HCT116 (cell line): Measurements from ENCODE around the gene NFIC. TPM values are rescaled to one million over a fixed set of nuclear protein-coding genes. Genes with fewer than 3 reads are reported as not detected.

Experiments used
- ATAC-seq: fragments of 200-7000 bp; cut with Tn5 transposase; 2 replicates; pipeline ENCODE4 v1.9.1; 2020; ENCODE audit warnings: mild to moderate bottlenecking, moderate library complexity
- BruUV-seq: library from RNA; stranded (reverse); fragments of 400-500 nt; replicated peaks from 2 replicates; lab custom pipeline; 2021; lab: Mats Ljungman, UMichigan
- CTCF ChIA-PET: fragments of 300-600 bp; sonication (Branson Sonifier 250); formaldehyde crosslinking; loops from one replicate; lab custom pipeline; 2021; ENCODE audit warnings: antibody characterized with exemption; lab: Charles Lee
- POLR2A ChIA-PET: fragments of 300-600, 350-600 bp; sonication (Branson Sonifier 250); formaldehyde crosslinking; loops from one replicate; lab custom pipeline; 2021; ENCODE audit warnings: antibody characterized with exemption; lab: Charles Lee
- RAD21 ChIA-PET, 2 experiments: fragments of 300-600 bp; sonication (Branson Sonifier 250); formaldehyde crosslinking; loops; one replicate each; lab custom pipeline; 2023; ENCODE audit warnings: low total read pairs in 2 of 2; ENCODE audit not compliant: uncharacterized antibody in 2 of 2, unreplicated experiment in 2 of 2, low non-redundant PET in 1 of 2; lab: Charles Lee
- DNase-seq: peaks from one replicate; pipeline ENCODE4 v3.0.0-alpha.2; 2010; ENCODE audit warnings: low read depth, low spot score
- H2AFZ ChIP-seq: fragments of 200-600 bp; shearing (Covaris generic), sonication (generic); 2 replicates; pipeline ENCODE4 v1.6.1; 2017; ENCODE audit warnings: low read depth, mixed run types, mixed read lengths, antibody characterized with exemption, low read length; ENCODE audit not compliant: poor library complexity, severe bottlenecking
- H3K27ac ChIP-seq: 2 replicates; pipeline ENCODE4 v1.5.1; 2012; ENCODE audit warnings: low read depth, low read length
- H3K27me3 ChIP-seq: fragments of 200-600 bp; sonication (generic); 2 replicates; pipeline ENCODE4 v1.6.1; 2016; ENCODE audit warnings: mixed run types, low read length, mixed read lengths; ENCODE audit not compliant: insufficient read depth
- H3K36me3 ChIP-seq, 2 experiments: fragments of 200-500 bp in 1 of 2; fragments of 200-600 bp in 1 of 2; sonication (Bioruptor generic) in 1 of 2; sonication (generic) in 1 of 2; 2 replicates each; pipeline versions ENCODE4 v1.5.1 to v1.6.1; 2014 to 2016; ENCODE audit warnings: low read length in 2 of 2, inconsistent platforms in 1 of 2, mixed read lengths in 1 of 2, mixed run types in 1 of 2; ENCODE audit not compliant: insufficient read depth in 2 of 2, control insufficient read depth in 1 of 2
- H3K4me1 ChIP-seq, 2 experiments: fragments of 200-600 bp in 1 of 2; sonication (generic) in 1 of 2; 2 replicates each; pipeline versions ENCODE4 v1.5.1 to v1.6.1; 2012 to 2017; ENCODE audit warnings: low read length in 2 of 2, inconsistent platforms in 1 of 2, mild to moderate bottlenecking in 1 of 2, mixed read lengths in 1 of 2, mixed run types in 1 of 2, moderate library complexity in 1 of 2; ENCODE audit not compliant: insufficient read depth in 2 of 2, control insufficient read depth in 1 of 2
- H3K4me2 ChIP-seq: fragments of 200-600 bp; sonication (generic); 2 replicates; pipeline ENCODE4 v1.6.1; 2017; ENCODE audit warnings: mixed run types, low read length, mixed read lengths
- H3K4me3 ChIP-seq, 2 experiments: fragments of 200-600 bp in 1 of 2; sonication (generic) in 1 of 2; replicated peaks in 1 of 2; 2 replicates each; pipeline ENCODE4 v1.5.1; 2011 to 2016; ENCODE audit warnings: low read length in 2 of 2, control low read depth in 1 of 2, low read depth in 1 of 2, mild to moderate bottlenecking in 1 of 2, mixed read lengths in 1 of 2, mixed run types in 1 of 2
- H3K79me2 ChIP-seq: fragments of 200-600 bp; sonication (generic); 2 replicates; pipeline ENCODE4 v1.6.1; 2017; ENCODE audit warnings: mild to moderate bottlenecking, mixed run types, low read length, moderate library complexity, mixed read lengths; ENCODE audit not compliant: insufficient read depth
- H3K9ac ChIP-seq: fragments of 200-600 bp; sonication (generic); 2 replicates; pipeline ENCODE4 v1.6.1; 2016; ENCODE audit warnings: low read length, mixed read lengths
- H3K9me2 ChIP-seq: fragments of 200-600 bp; sonication (generic), shearing (Covaris generic); 2 replicates; pipeline ENCODE4 v1.6.1; 2017; ENCODE audit warnings: mixed run types, mild to moderate bottlenecking, moderate library complexity; ENCODE audit not compliant: insufficient read depth
- H3K9me3 ChIP-seq, 2 experiments: fragments of 200-500 bp in 1 of 2; fragments of 200-600 bp in 1 of 2; sonication (Bioruptor generic) in 1 of 2; sonication (generic) in 1 of 2; 2 replicates each; pipeline ENCODE4 v1.6.1; 2014 to 2017; ENCODE audit warnings: low read length in 2 of 2, mixed read lengths in 2 of 2, inconsistent platforms in 1 of 2, low read depth in 1 of 2, mild to moderate bottlenecking in 1 of 2, mixed run types in 1 of 2, moderate library complexity in 1 of 2; ENCODE audit not compliant: control insufficient read depth in 1 of 2, insufficient read depth in 1 of 2
- H4K20me1 ChIP-seq: fragments of 200-600 bp; sonication (generic), shearing (Covaris generic); 2 replicates; pipeline ENCODE4 v1.6.1; 2017; ENCODE audit warnings: mixed run types, mild to moderate bottlenecking, moderate library complexity; ENCODE audit not compliant: insufficient read depth
- ATF3 ChIP-seq: IDR thresholded peaks from 2 replicates; pipeline ENCODE4 v1.6.1; 2012
- CBX3 ChIP-seq: IDR thresholded peaks from 2 replicates; pipeline ENCODE4 v1.6.1; 2012; ENCODE audit warnings: low read depth
- CEBPB ChIP-seq: IDR thresholded peaks from 2 replicates; pipeline ENCODE4 v1.6.1; 2012; ENCODE audit warnings: low read depth
- CTCF ChIP-seq, 3 experiments: fragments of 200-600 bp in 1 of 3; sonication (generic) in 1 of 3; IDR thresholded peaks in 2 of 3; conservative IDR thresholded peaks in 1 of 3; 2 replicates each; pipeline ENCODE4 v1.5.1; 2012 to 2017; ENCODE audit warnings: low read depth in 2 of 3, low read length in 2 of 3, antibody characterized with exemption in 1 of 3, borderline replicate concordance in 1 of 3, control low read depth in 1 of 3, mild to moderate bottlenecking in 1 of 3, mixed read lengths in 1 of 3, mixed run types in 1 of 3, moderate library complexity in 1 of 3; ENCODE audit not compliant: insufficient read depth in 1 of 3
- EGR1 ChIP-seq: IDR thresholded peaks from 2 replicates; pipeline ENCODE4 v1.6.1; 2012; ENCODE audit warnings: low read depth
- EZH2 ChIP-seq: fragments of 200-600 bp; sonication (generic); IDR thresholded peaks from 2 replicates; pipeline ENCODE4 v1.6.1; 2017; ENCODE audit warnings: antibody characterized with exemption, mixed run types
- MAX ChIP-seq: IDR thresholded peaks from 2 replicates; pipeline ENCODE4 v1.6.1; 2012
- POLR2A ChIP-seq: IDR thresholded peaks from 2 replicates; pipeline ENCODE4 v1.7.0; 2011; ENCODE audit warnings: borderline replicate concordance; ENCODE audit not compliant: insufficient read depth, insufficient read length; ENCODE audit errors: extremely low read depth
- RAD21 ChIP-seq: IDR thresholded peaks from 2 replicates; pipeline ENCODE4 v1.6.1; 2012; ENCODE audit warnings: low read depth, mild to moderate bottlenecking
- SIN3A ChIP-seq: IDR thresholded peaks from 2 replicates; pipeline ENCODE4 v1.6.1; 2012; ENCODE audit warnings: low read depth
- SP1 ChIP-seq: IDR thresholded peaks from 2 replicates; pipeline ENCODE4 v1.6.1; 2012; ENCODE audit warnings: low read depth
- SRF ChIP-seq: IDR thresholded peaks from 2 replicates; pipeline ENCODE4 v1.6.1; 2012; ENCODE audit warnings: low read depth
- TCF7L2 ChIP-seq: IDR thresholded peaks from 2 replicates; pipeline ENCODE4 v1.7.0; 2011; ENCODE audit warnings: borderline replicate concordance, inconsistent platforms; ENCODE audit not compliant: insufficient read depth, insufficient read length; ENCODE audit errors: extremely low read depth
- YY1 ChIP-seq: IDR thresholded peaks from 2 replicates; pipeline ENCODE4 v1.6.1; 2011; ENCODE audit warnings: low read length, low read depth, moderate library complexity, mild to moderate bottlenecking; ENCODE audit not compliant: insufficient replicate concordance; ENCODE audit errors: extremely low read depth
- ZFX ChIP-seq: fragments of 450-650 bp; IDR thresholded peaks from 2 replicates; pipeline ENCODE4 v1.6.1; 2017
- intact Hi-C: fragments of 100-400 bp; cut with micrococcal nuclease; formaldehyde crosslinking; loops from 2 replicates; pipeline ENCODE4 v1.10.0; 2022
- total RNA-seq: library from RNA; stranded (reverse); gene quantifications from one replicate; pipeline ENCODE4 v1.2.1, GENCODE V29; 2021; ENCODE audit not compliant: unreplicated experiment

Gene NFIC
- total RNA-seq, 1 experiment from 2014 or later = 116 TPM

- Histone ChIP-seq H3K4me1 (peaks cover 3 to 10% of the 10 kb centered on the region in 2 experiments; a peak in 2 of 4 replicates), H4K20me1 (no peaks in the 10 kb centered on the region), H3K4me3 (no peak overlapping the region), H3K9me2 (no peaks in the 10 kb centered on the region), H3K27ac (no peak overlapping the region), H3K4me2 (no peak overlapping the region), H3K27me3 (no peaks in the 10 kb centered on the region), H3K79me2 (peaks cover 93% of the 10 kb centered on the region), H3K9ac (no peak overlapping the region), H3K36me3 (peaks cover 7 to 8% of the 10 kb centered on the region in 2 experiments; a peak in 3 of 4 replicates), H3K9me3 (no peaks in the 10 kb centered on the region), H2AFZ (no peak overlapping the region)
- POLR2A ChIA-PET = interaction anchor here (0.5 kb wide), 1 partner anchor 240 kb away, joined by 3 read pairs; no protein-coding TSS in a partner anchor
- RAD21 ChIA-PET = no interaction called here
- TF ChIP-seq EZH2 = no peak
- TF ChIP-seq ZFX = no peak
- TF ChIP-seq SIN3A = no peak
- no peak for TF ChIP-seq CEBPB
- no TSS peak for BruUV-seq
- intact Hi-C loops = no loop called here
- ATAC-seq (no peak), DNase-seq (no peak)
- CTCF ChIA-PET = no interaction called here
These were observed 149.6 kb downstream of the NFIC start for GRCh38 chr19:3515891-3516422.

GRCh38 chr19:3516675-3517207 is 150.4 kb downstream of the NFIC start:
- H3K9ac ChIP-seq = no peak overlapping the region
- H3K27ac ChIP-seq = no peak overlapping the region
- intact Hi-C loops = no loop called here
- H3K4me2 ChIP-seq = no peak overlapping the region
- H3K79me2 ChIP-seq = peaks cover 90% of the 10 kb centered on the region
- H3K36me3 ChIP-seq = peaks cover 5 to 8% of the 10 kb centered on the region in 2 experiments; a peak in 2 of 4 replicates
- H3K4me1 ChIP-seq = peaks cover 3 to 13% of the 10 kb centered on the region in 2 experiments; a peak in 2 of 4 replicates
- H3K9me3 ChIP-seq = no peaks in the 10 kb centered on the region
- POLR2A ChIA-PET = no interaction called here
- H2AFZ ChIP-seq = no peak overlapping the region
- CTCF ChIA-PET = no interaction called here
- no peak overlapping the region for H3K4me3 ChIP-seq
- H3K27me3 ChIP-seq = no peaks in the 10 kb centered on the region
- DNase-seq (no peak), ATAC-seq (no peak)
- no TSS peak for BruUV-seq
- TF ChIP-seq EZH2 = no peak
- TF ChIP-seq CTCF (IDR thresholded peaks at IDR 0.05 in 2 of 3, conservative IDR thresholded peaks at IDR 0.05 in 1 of 3; ENCODE audit: borderline replicate concordance in 1 of 3, insufficient read depth in 1 of 3, low read depth in 2 of 3, low read length in 2 of 3) = no peak
- no peak for TF ChIP-seq TCF7L2
- TF ChIP-seq CEBPB = no peak
- TF ChIP-seq ZFX = no peak
- no peak for TF ChIP-seq RAD21
- no peak for TF ChIP-seq ATF3
- no peak for TF ChIP-seq SIN3A
- no peak for TF ChIP-seq EGR1
- no peak for TF ChIP-seq MAX
- no peak for TF ChIP-seq POLR2A
- no peak for TF ChIP-seq SRF
- TF ChIP-seq YY1 = no peak
- no peak for TF ChIP-seq CBX3
- TF ChIP-seq SP1 = no peak
- TF ChIP-seq, all 23 proteins: peak for 0
- H4K20me1 ChIP-seq = no peaks in the 10 kb centered on the region
- RAD21 ChIA-PET = no interaction called here
- no peaks in the 10 kb centered on the region for H3K9me2 ChIP-seq
